Measurements from ENCODE around the gene KRTAP4-9.
"Not testable (repeated sequence)": the region's sequence is repeated elsewhere in the genome, so short reads cannot be mapped to it uniquely, and the experiment has no call there.

KRTAP4-9 gene

GRCh38 chr17:41133880-41134735, 28.9 kb downstream of the KRTAP4-9 start:
- Histone ChIP-seq H4K20me1 (ENCODE audit: control insufficient read depth, insufficient read depth, low read depth, low read length) (no peaks in the 10 kb centered on the region), H3K36me3 (ENCODE audit: control insufficient read depth, low read length) (no peaks in the 10 kb centered on the region), H3K4me3 (ENCODE audit: low read length) (no peak overlapping the region), H3K4me1 (ENCODE audit: control insufficient read depth, low read length) (peaks cover 22% of the 10 kb centered on the region), H3K27me3 (ENCODE audit: control insufficient read depth, low read length) (no peaks in the 10 kb centered on the region), H3K27ac (ENCODE audit: low read depth, low read length) (no peak overlapping the region), H3F3A (ENCODE audit: control insufficient read depth, insufficient read depth) (no peaks in the 10 kb centered on the region), H3K9me2 (replicated peaks; ENCODE audit: control insufficient read depth, low read length) (no peaks in the 10 kb centered on the region), H3K79me2 (ENCODE audit: control insufficient read depth, low read length) (no peaks in the 10 kb centered on the region), H3K9me3 (ENCODE audit: control insufficient read depth, insufficient read depth, low read length) (no peaks in the 10 kb centered on the region), H3K4me2 (ENCODE audit: low read length) (no peak overlapping the region)
- TF ChIP-seq EZH2phosphoT487 (IDR thresholded peaks at IDR 0.05; ENCODE audit: borderline replicate concordance, low read length) (no peak), CTCF (IDR thresholded peaks at IDR 0.05; ENCODE audit: low read depth, low read length, poor library complexity, severe bottlenecking) (no peak)

GRCh38 chr17:41139865-41140264, 34.7 kb downstream of the KRTAP4-9 start:
- not testable (repeated sequence) for H3K9me2 ChIP-seq (replicated peaks; ENCODE audit: control insufficient read depth, low read length); H4K20me1 ChIP-seq (ENCODE audit: control insufficient read depth, insufficient read depth, low read depth, low read length); H3K27ac ChIP-seq (ENCODE audit: low read depth, low read length); H3K79me2 ChIP-seq (ENCODE audit: control insufficient read depth, low read length); H3K4me2 ChIP-seq (ENCODE audit: low read length); H3K4me3 ChIP-seq (ENCODE audit: low read length); H3K4me1 ChIP-seq (ENCODE audit: control insufficient read depth, low read length); H3F3A ChIP-seq (ENCODE audit: control insufficient read depth, insufficient read depth); H3K27me3 ChIP-seq (ENCODE audit: control insufficient read depth, low read length); H3K36me3 ChIP-seq (ENCODE audit: control insufficient read depth, low read length)
- H3K9me3 ChIP-seq (ENCODE audit: control insufficient read depth, insufficient read depth, low read length) = peaks cover 15% of the 10 kb centered on the region

- Histone ChIP-seq H3K27me3 (ENCODE audit: control insufficient read depth, low read length) (no peaks in the 10 kb centered on the region), H3K79me2 (ENCODE audit: control insufficient read depth, low read length) (no peaks in the 10 kb centered on the region), H3K4me1 (ENCODE audit: control insufficient read depth, low read length) (no peaks in the 10 kb centered on the region), H3K27ac (ENCODE audit: low read depth, low read length) (no peak within 1 kb of the TSS), H3K4me2 (ENCODE audit: low read length) (no peak within 1 kb of the TSS), H3K9me3 (ENCODE audit: control insufficient read depth, insufficient read depth, low read length) (peaks cover 15% of the 10 kb centered on the region), H3K9me2 (replicated peaks; ENCODE audit: control insufficient read depth, low read length) (no peaks in the 10 kb centered on the region), H3K4me3 (ENCODE audit: low read length) (no peak within 1 kb of the TSS), H3K36me3 (ENCODE audit: control insufficient read depth, low read length) (no peaks in the 10 kb centered on the region), H3F3A (ENCODE audit: control insufficient read depth, insufficient read depth) (no peaks in the 10 kb centered on the region), H4K20me1 (ENCODE audit: control insufficient read depth, insufficient read depth, low read depth, low read length) (no peaks in the 10 kb centered on the region)
- TF ChIP-seq CTCF (IDR thresholded peaks at IDR 0.05; ENCODE audit: low read depth, low read length, poor library complexity, severe bottlenecking) (no peak), EZH2phosphoT487 (IDR thresholded peaks at IDR 0.05; ENCODE audit: borderline replicate concordance, low read length) (no peak)
These were observed 35.4 kb downstream of the KRTAP4-9 start, which contains the start of gene KRTAP4-6 for GRCh38 chr17:41140360-41141131. KRTAP4-6 (minus strand) TSS chr17:41140544; CDS start chr17:41140487, 57 bp downstream.

GRCh38 chr17:41141361-41141760, 36.2 kb downstream of the KRTAP4-9 start:
- Histone ChIP-seq H3K79me2 (ENCODE audit: control insufficient read depth, low read length) (no peaks in the 10 kb centered on the region), H3K4me2 (ENCODE audit: low read length) (no peak overlapping the region), H3K4me3 (ENCODE audit: low read length) (no peak overlapping the region), H3K4me1 (ENCODE audit: control insufficient read depth, low read length) (no peaks in the 10 kb centered on the region), H3F3A (ENCODE audit: control insufficient read depth, insufficient read depth) (no peaks in the 10 kb centered on the region), H3K9me3 (ENCODE audit: control insufficient read depth, insufficient read depth, low read length) (peaks cover 15% of the 10 kb centered on the region), H3K27me3 (ENCODE audit: control insufficient read depth, low read length) (no peaks in the 10 kb centered on the region), H3K27ac (ENCODE audit: low read depth, low read length) (no peak overlapping the region), H3K36me3 (ENCODE audit: control insufficient read depth, low read length) (no peaks in the 10 kb centered on the region), H3K9me2 (replicated peaks; ENCODE audit: control insufficient read depth, low read length) (no peaks in the 10 kb centered on the region), H4K20me1 (ENCODE audit: control insufficient read depth, insufficient read depth, low read depth, low read length) (no peaks in the 10 kb centered on the region)
- no peak for TF ChIP-seq CTCF (IDR thresholded peaks at IDR 0.05; ENCODE audit: low read depth, low read length, poor library complexity, severe bottlenecking)
- no peak for TF ChIP-seq EZH2phosphoT487 (IDR thresholded peaks at IDR 0.05; ENCODE audit: borderline replicate concordance, low read length)

Data from DOHH2 (cell line).